CD8-positive, alpha-beta memory T cell (primary cell): ENCODE data around the gene KCNJ12. TPM values are rescaled to one million over a fixed set of nuclear protein-coding genes. Genes with fewer than 3 reads are reported as not detected.
"Not testable (repeated sequence)": the region's sequence is repeated elsewhere in the genome, so short reads cannot be mapped to it uniquely, and the experiment has no call there.

Source experiments
- CTCF ChIA-PET: fragments of 350-600 bp; sonication (Branson Sonifier 250); formaldehyde crosslinking; loops from one replicate; lab custom pipeline; 2021; ENCODE audit warnings: antibody characterized with exemption; lab: Charles Lee
- POLR2A ChIA-PET: fragments of 350-600 bp; sonication (Branson Sonifier 250); formaldehyde crosslinking; loops from one replicate; lab custom pipeline; 2021; ENCODE audit warnings: antibody characterized with exemption; lab: Charles Lee
- DNase-seq, 5 donors: peaks; one replicate each; pipeline versions ENCODE4 v3.0.0 to v3.0.0-alpha.2; 2020 to 2022; ENCODE audit warnings: mixed read lengths in 1 of 5
- H3K27ac ChIP-seq: one replicate; pipeline ENCODE4 v1.7.0; 2013; ENCODE audit warnings: low read depth, mild to moderate bottlenecking, low read length, moderate library complexity
- H3K27me3 ChIP-seq: 2 replicates; pipeline ENCODE4 v1.7.0; 2013; ENCODE audit warnings: low read length, mild to moderate bottlenecking; ENCODE audit not compliant: insufficient read depth, poor library complexity, severe bottlenecking
- H3K36me3 ChIP-seq: 2 replicates; pipeline ENCODE4 v1.7.0; 2013; ENCODE audit warnings: mild to moderate bottlenecking, low read length, moderate library complexity; ENCODE audit not compliant: insufficient read depth
- H3K4me1 ChIP-seq: 2 replicates; pipeline ENCODE4 v1.7.0; 2013; ENCODE audit warnings: mild to moderate bottlenecking, low read length, moderate library complexity; ENCODE audit not compliant: insufficient read depth
- H3K4me3 ChIP-seq: 2 replicates; pipeline ENCODE4 v1.7.0; 2013; ENCODE audit warnings: mild to moderate bottlenecking, low read length
- H3K9me3 ChIP-seq: 2 replicates; pipeline ENCODE4 v1.7.0; 2013; ENCODE audit warnings: mild to moderate bottlenecking, low read length
- H3K27ac Mint-ChIP-seq, 8 donors: one replicate each; pipeline ENCODE4 v1.8.0; 2020 to 2021; ENCODE audit warnings: mixed read lengths in 8 of 8, mild to moderate bottlenecking in 6 of 8, inconsistent platforms in 3 of 8, moderate library complexity in 3 of 8
- H3K27me3 Mint-ChIP-seq, 2 donors: one replicate each; pipeline ENCODE4 v1.8.0; 2020 to 2021; ENCODE audit warnings: mixed read lengths in 2 of 2, mild to moderate bottlenecking in 1 of 2, moderate library complexity in 1 of 2
- H3K36me3 Mint-ChIP-seq, 3 donors: one replicate each; pipeline ENCODE4 v1.8.0; 2020 to 2021; ENCODE audit warnings: mixed read lengths in 3 of 3, inconsistent platforms in 1 of 3, mild to moderate bottlenecking in 1 of 3
- H3K4me1 Mint-ChIP-seq, 3 donors: one replicate each; pipeline ENCODE4 v1.8.0; 2020 to 2021; ENCODE audit warnings: mixed read lengths in 3 of 3, inconsistent platforms in 1 of 3, mild to moderate bottlenecking in 1 of 3
- H3K4me3 Mint-ChIP-seq, 7 donors: one replicate each; pipeline ENCODE4 v1.8.0; 2020 to 2021; ENCODE audit warnings: mixed read lengths in 7 of 7, mild to moderate bottlenecking in 6 of 7, moderate library complexity in 4 of 7, inconsistent platforms in 2 of 7
- H3K9me3 Mint-ChIP-seq, 5 donors: one replicate each; pipeline ENCODE4 v1.8.0; 2020 to 2022; ENCODE audit warnings: mixed read lengths in 5 of 5, mild to moderate bottlenecking in 3 of 5, moderate library complexity in 2 of 5, inconsistent platforms in 1 of 5
- polyA plus RNA-seq: library from polyadenylated mRNA; unstranded; fragments of 300-500 nt; fragmentation: Illumina TruSeq; gene quantifications from one replicate; pipeline ENCODE4 v1.2.3, GENCODE V29; 2021
- total RNA-seq, 2 experiments: library from RNA; stranded (reverse); gene quantifications; one replicate each; pipeline ENCODE4 v1.2.3, GENCODE V29; 2021

Gene KCNJ12
- total RNA-seq (not detected), polyA plus RNA-seq (not detected)

DNA sequence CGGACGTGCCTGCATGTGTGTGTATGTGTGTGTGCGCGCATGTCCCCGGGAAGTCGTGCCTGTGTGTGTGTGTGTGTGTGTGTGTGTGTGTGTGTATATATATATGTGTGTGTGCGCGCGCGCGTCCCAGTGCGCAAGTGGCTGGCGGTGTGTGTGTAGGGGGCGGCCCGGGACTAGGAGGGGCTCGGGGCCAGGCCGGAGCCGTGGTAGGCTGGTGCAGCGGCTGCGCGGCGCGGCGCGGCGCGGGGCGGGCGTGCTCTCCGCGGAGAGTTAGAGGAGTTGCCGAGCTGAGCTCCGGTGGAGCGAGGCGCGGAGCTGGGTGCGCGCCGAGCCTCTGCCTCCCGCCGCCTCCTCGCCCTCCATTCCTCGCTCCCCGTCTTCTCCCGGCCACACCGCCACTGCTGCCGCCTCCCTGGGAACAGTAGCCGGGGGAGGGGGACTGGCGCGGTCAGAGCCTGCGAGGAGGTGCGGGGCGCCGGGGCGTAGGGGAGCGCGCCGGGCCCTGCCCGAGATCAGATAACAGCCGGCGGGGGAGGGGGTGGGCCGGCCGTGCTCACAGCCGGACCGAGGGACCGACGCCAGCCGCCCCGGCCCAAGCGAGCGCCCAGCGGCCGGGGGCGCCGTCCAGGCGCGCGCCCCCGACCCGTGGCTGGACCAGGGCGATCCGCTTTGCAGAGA, at the start of gene KCNJ12:
Gene KCNJ12 (plus strand): TSS at position 277 of the 678 bp plus-strand sequence. CDS start 38,986 bp downstream, outside the sequence.
- no peak within 1 kb of the TSS for H3K4me3 ChIP-seq
- Mint-ChIP-seq H3K4me1 (peaks cover 2 to 18% (median 7%) of the 10 kb centered on the region in 3 donors), H3K27me3 (peaks cover 24 to 32% of the 10 kb centered on the region in 2 donors), H3K36me3 (peaks cover 0 to 2% (median 0%) of the 10 kb centered on the region in 3 donors), H3K27ac (no peak within 1 kb of the TSS), H3K4me3 (peak within 1 kb of the TSS in 4 of 7 donors; percentile 31 to 35 (median 32)), H3K9me3 (no peaks in the 10 kb centered on the region)
- no peak within 1 kb of the TSS for H3K27ac ChIP-seq
- H3K36me3 ChIP-seq = no peaks in the 10 kb centered on the region
- POLR2A ChIA-PET = no interaction called here
- no peak for DNase-seq
- CTCF ChIA-PET = no interaction called here
- H3K27me3 ChIP-seq = no peaks in the 10 kb centered on the region
- peaks cover 6% of the 10 kb centered on the region for H3K4me1 ChIP-seq
- H3K9me3 ChIP-seq = no peaks in the 10 kb centered on the region

GRCh38 chr17:21327921-21328320, 48.2 kb upstream of the KCNJ12 start:
- H3K36me3 Mint-ChIP-seq, H3K27me3 ChIP-seq, H3K27ac ChIP-seq, POLR2A ChIA-PET, H3K4me3 Mint-ChIP-seq, H3K4me1 Mint-ChIP-seq, H3K9me3 Mint-ChIP-seq, DNase-seq, H3K4me1 ChIP-seq, H3K36me3 ChIP-seq, H3K27ac Mint-ChIP-seq, H3K9me3 ChIP-seq, H3K4me3 ChIP-seq, CTCF ChIA-PET: not testable (repeated sequence)
- peaks cover 6 to 16% of the 10 kb centered on the region in 2 donors for H3K27me3 Mint-ChIP-seq

DNA sequence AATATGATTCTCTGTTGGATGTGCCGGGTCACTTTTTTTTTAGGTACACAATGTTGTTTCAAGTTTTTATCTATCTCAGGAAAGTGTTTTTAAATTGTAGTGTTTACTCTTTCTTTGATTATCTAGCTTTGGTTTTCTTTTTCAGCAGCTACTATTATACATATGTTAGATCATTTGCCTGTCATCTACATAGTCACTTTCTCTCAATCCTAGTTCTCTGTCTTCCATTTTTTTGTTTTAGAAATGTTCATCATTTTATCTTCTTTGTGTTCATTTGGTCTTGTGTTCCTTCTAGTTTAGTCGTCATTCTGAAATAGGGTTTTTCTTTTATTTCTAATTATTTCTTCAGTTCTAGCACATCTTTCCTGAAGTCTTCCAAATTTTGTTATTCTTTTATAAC, 47.4 kb upstream of the KCNJ12 start:
- H3K4me1 Mint-ChIP-seq, H3K36me3 Mint-ChIP-seq, CTCF ChIA-PET, H3K9me3 Mint-ChIP-seq, DNase-seq, H3K9me3 ChIP-seq, H3K4me1 ChIP-seq, H3K27me3 ChIP-seq, POLR2A ChIA-PET, H3K27ac Mint-ChIP-seq, H3K4me3 Mint-ChIP-seq, H3K27ac ChIP-seq, H3K4me3 ChIP-seq, H3K36me3 ChIP-seq: not testable (repeated sequence)
- peaks cover 3 to 13% of the 10 kb centered on the region in 2 donors for H3K27me3 Mint-ChIP-seq

- DNase-seq = no peak
- Mint-ChIP-seq H3K9me3 (peaks cover 3 to 9% (median 5%) of the 10 kb centered on the region in 5 donors), H3K4me1 (no peaks in the 10 kb centered on the region), H3K27me3 (peaks cover 3 to 11% of the 10 kb centered on the region in 2 donors), H3K36me3 (peaks cover 0 to 7% (median under 1%) of the 10 kb centered on the region in 3 donors), H3K27ac (no peak overlapping the region), H3K4me3 (no peak overlapping the region)
- H3K4me1 ChIP-seq = no peaks in the 10 kb centered on the region
- no peaks in the 10 kb centered on the region for H3K27me3 ChIP-seq
- H3K9me3 ChIP-seq = no peaks in the 10 kb centered on the region
- ChIA-PET POLR2A (no interaction called here), CTCF (no interaction called here)
- no peak overlapping the region for H3K27ac ChIP-seq
- H3K36me3 ChIP-seq = no peaks in the 10 kb centered on the region
- no peak overlapping the region for H3K4me3 ChIP-seq
Measured at GRCh38 chr17:21330436-21331160, 45.6 kb upstream of the KCNJ12 start.

DNA sequence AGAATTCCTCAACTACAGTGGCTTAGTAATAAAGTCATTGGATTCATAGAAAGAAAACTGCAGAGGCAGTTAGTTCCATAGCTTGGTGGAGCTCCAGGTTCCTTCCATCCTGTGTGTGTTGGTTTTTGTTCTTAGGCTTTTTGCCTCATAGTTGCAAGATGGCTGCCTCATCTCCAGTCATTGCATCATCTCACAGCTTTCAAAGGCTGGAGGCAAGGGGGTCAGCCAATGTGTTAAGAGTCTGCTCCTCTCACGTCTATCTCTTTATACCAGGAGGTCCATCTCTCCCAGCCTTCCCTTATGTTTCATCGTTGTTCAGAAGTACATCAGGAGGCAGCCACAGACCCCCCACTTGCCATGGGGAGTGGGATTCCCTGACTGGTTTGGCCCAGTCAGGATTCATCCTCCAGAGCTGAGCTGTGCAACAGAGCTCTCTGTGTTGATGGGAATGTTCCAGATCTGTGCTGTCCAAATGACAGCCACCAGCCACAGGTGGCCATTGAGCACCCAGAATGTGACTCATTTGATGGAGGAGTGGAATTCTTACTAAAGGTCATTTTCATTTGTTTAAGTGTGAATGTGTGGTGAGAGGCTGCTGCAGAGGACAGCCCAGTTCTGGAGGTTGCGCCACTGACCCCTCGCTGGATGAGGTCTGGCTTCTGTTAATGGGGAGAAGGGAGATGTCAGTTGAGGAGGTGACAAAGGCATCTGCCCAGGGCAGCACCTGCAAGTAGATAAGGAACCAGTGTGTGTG, 39.4 kb upstream of the KCNJ12 start:
- H3K27ac ChIP-seq, H3K4me1 Mint-ChIP-seq, H3K36me3 Mint-ChIP-seq, H3K4me1 ChIP-seq, H3K4me3 ChIP-seq, H3K9me3 ChIP-seq, H3K4me3 Mint-ChIP-seq, H3K27me3 Mint-ChIP-seq, POLR2A ChIA-PET, H3K9me3 Mint-ChIP-seq, H3K27ac Mint-ChIP-seq, H3K36me3 ChIP-seq, CTCF ChIA-PET, H3K27me3 ChIP-seq: not testable (repeated sequence)
- DNase-seq = peak in 1 of 5 donors; percentile 2

DNA sequence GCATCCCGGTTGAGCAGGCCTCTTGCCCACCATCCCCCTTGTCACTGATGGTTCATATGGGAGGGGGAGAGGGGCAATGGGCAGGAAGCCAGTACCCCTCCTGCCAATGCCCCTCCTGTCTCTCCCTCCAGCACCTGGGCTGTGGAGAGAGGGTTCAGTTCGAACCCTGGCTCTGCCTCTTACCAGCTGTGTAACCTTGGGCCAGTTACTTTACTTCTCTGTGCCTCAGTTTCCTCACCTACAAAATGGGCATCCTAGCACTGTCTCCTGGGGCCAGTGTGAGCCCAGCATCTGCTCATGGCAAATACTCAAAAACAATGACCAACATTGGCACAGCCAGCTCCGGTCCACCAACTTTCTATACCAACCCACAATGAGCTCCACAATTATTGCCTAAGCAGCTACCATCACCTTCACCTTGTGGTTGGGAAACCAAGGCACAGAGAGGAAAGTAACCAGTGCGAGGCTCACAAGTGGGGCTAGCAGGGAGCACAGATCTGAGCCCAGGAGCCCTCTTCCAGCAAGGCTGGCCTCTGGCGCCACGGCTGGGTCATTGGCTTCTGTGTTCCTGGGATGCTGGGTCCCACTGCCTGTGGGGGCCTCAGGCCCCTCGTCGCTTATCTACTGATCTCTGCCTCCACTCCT, 38.1 kb upstream of the KCNJ12 start:
- H3K27ac ChIP-seq, H3K4me1 ChIP-seq, H3K4me3 Mint-ChIP-seq, DNase-seq, H3K9me3 ChIP-seq, H3K4me1 Mint-ChIP-seq, H3K27me3 Mint-ChIP-seq, H3K36me3 Mint-ChIP-seq, H3K4me3 ChIP-seq, H3K27ac Mint-ChIP-seq, H3K27me3 ChIP-seq, CTCF ChIA-PET, POLR2A ChIA-PET, H3K9me3 Mint-ChIP-seq, H3K36me3 ChIP-seq: not testable (repeated sequence)

DNA sequence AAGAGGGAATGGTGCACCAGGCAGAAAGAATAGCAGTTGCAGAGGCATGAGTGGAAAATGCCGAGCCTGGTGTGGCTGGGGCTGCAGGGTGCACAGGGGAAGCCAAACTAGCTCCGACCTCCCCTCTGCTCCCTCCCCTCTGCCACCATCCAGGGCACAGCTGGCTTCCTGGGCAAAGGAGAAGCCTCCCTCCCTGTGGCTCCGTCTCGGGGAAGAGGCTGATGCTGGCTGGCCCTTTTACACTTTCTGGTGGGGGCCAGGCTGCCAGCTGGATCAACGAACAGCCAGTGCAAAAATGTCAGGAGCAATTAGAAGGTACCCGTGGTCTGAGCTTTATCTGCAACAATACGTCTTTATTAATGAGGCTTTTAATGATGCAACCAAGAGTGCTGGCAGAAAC, 37.1 kb upstream of the KCNJ12 start:
- H3K9me3 Mint-ChIP-seq = peaks cover 0 to 2% (median 2%) of the 10 kb centered on the region in 5 donors
- H3K4me1 Mint-ChIP-seq = no peaks in the 10 kb centered on the region
- no peaks in the 10 kb centered on the region for H3K27me3 Mint-ChIP-seq
- ChIA-PET CTCF (interaction anchor here (0.7 kb wide), 1 partner anchor 329 kb away, joined by 3 read pairs; no protein-coding TSS in a partner anchor), POLR2A (no interaction called here)
- no peaks in the 10 kb centered on the region for H3K36me3 ChIP-seq
- H3K27me3 ChIP-seq = no peaks in the 10 kb centered on the region
- H3K4me3 ChIP-seq = no peak overlapping the region
- no peaks in the 10 kb centered on the region for H3K4me1 ChIP-seq
- no peak overlapping the region for H3K4me3 Mint-ChIP-seq
- H3K9me3 ChIP-seq = no peaks in the 10 kb centered on the region
- DNase-seq = no peak
- no peak overlapping the region for H3K27ac ChIP-seq
- no peak overlapping the region for H3K27ac Mint-ChIP-seq
- H3K36me3 Mint-ChIP-seq = no peaks in the 10 kb centered on the region

DNA sequence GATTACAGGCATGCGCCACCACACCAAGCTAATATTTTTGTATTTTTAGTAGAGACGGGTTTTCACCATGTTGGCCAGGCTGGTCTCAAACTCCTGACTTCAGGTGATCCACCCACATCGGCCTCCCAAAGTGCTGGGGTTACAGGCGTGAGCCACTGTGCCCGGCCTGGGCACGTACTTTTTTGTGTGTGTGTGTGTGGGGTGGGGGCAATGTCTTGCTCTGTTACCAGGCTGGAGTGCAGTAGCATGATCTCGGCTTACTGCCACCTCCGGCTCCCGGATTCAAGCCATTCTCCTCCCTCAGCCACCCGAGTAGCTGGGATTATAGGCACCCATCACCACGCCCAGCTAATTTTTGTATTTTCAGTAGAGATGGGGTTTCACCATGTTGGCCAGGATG, 36.6 kb upstream of the KCNJ12 start:
- H3K9me3 ChIP-seq, H3K4me3 Mint-ChIP-seq, H3K4me3 ChIP-seq, CTCF ChIA-PET, H3K9me3 Mint-ChIP-seq, H3K36me3 ChIP-seq, H3K27me3 ChIP-seq, H3K4me1 Mint-ChIP-seq, H3K36me3 Mint-ChIP-seq, POLR2A ChIA-PET, H3K4me1 ChIP-seq, H3K27me3 Mint-ChIP-seq, DNase-seq, H3K27ac ChIP-seq, H3K27ac Mint-ChIP-seq: not testable (repeated sequence)
